ENCODE measurements around the gene LKAAEAR1.

DNA sequence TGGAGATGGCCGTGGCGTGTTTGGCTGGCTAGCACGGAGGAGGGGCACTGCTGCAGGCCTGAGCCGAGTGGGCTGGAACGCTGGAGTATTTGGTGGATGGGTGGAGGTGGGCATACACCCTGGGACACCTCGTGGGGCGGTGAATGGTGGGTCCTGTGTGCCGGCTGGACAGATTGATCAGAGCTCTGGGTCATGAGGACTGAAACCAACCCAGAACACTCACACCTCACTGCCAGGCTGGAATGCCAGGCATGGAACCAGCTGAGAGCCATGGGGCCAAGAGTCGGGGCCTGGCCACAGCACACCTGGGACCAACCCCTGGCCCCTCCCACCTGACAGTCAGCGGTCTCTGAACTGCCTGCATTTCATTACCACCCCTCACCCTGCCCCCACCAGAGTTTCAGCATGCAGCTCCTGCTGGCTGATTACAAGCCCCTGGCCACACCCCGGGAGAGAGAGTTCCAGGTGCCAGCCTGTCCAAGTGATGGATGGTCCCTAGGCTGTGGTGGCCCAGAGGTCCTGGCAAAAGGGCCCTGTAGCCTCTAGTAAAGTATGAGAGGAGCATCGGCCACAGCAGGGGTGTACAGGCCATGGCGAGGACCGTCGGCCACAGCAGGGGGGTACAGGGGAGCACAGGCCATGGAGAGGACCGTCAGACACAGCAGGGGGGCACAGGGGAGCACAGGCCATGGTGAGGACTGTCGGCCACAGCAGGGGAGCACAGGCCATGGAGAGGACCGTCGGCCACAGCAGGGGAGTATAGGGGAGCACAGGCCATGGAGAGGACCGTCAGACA lies 19.9 kb upstream of the LKAAEAR1 start:
- no peak for TF ChIP-seq OSR1 (CRISPR knock-in tag; IDR thresholded peaks at IDR 0.05)
- TF ChIP-seq RARB (CRISPR knock-in tag; IDR thresholded peaks at IDR 0.05): no peak
- TF ChIP-seq ARNTL (CRISPR knock-in tag; IDR thresholded peaks at IDR 0.05; ENCODE audit: borderline replicate concordance, low read depth): no peak
- no peak for TF ChIP-seq ZFP30 (CRISPR knock-in tag; IDR thresholded peaks at IDR 0.05)
- TF ChIP-seq, protein P1, sequence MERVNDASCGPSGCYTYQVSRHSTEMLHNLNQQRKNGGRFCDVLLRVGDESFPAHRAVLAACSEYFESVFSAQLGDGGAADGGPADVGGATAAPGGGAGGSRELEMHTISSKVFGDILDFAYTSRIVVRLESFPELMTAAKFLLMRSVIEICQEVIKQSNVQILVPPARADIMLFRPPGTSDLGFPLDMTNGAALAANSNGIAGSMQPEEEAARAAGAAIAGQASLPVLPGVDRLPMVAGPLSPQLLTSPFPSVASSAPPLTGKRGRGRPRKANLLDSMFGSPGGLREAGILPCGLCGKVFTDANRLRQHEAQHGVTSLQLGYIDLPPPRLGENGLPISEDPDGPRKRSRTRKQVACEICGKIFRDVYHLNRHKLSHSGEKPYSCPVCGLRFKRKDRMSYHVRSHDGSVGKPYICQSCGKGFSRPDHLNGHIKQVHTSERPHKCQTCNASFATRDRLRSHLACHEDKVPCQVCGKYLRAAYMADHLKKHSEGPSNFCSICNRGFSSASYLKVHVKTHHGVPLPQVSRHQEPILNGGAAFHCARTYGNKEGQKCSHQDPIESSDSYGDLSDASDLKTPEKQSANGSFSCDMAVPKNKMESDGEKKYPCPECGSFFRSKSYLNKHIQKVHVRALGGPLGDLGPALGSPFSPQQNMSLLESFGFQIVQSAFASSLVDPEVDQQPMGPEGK (CRISPR knock-in tag; IDR thresholded peaks at IDR 0.05; ENCODE audit: borderline replicate concordance): no peak

All from SK-N-SH treated with all-trans-retinoic acid at 6 μM for 48 hours (cell line).